ENCODE data around the gene CBLIF. TPM values are rescaled to one million over a fixed set of nuclear protein-coding genes. Genes with fewer than 3 reads are reported as not detected.

The CBLIF gene
- total and polyA plus RNA-seq, 8 donors = 0.05 to 2.1 (median 0.58) TPM; not detected in 4

- Histone ChIP-seq H3K36me3 (no peaks in the 10 kb centered on the region), H3K4me3 (no peak overlapping the region), H3K27ac (no peak overlapping the region), H3K4me1 (peaks cover 12 to 17% (median 12%) of the 10 kb centered on the region in 3 donors), H3K9me3 (no peaks in the 10 kb centered on the region), H3K27me3 (no peaks in the 10 kb centered on the region)
- TF ChIP-seq CTCF (IDR thresholded peaks at IDR 0.05) = no peak
- DNase-seq (no peak), FAIRE-seq (no peak), ATAC-seq (no peak)
- WGBS, 2 donors = 63 to 75% methylated on average over 1 of the region's 1 CpG
- intact Hi-C loops (cut with DNase I) = no loop called here
These were observed 34.3 kb upstream of the CBLIF start for GRCh38 chr11:59879567-59879966.

- H3K4me3 ChIP-seq = no peak within 1 kb of the TSS
- intact Hi-C loops (cut with DNase I) = no loop called here
- WGBS, 2 donors = 71 to 78% methylated on average over 5 of the region's 5 CpGs
- H3K9me3 ChIP-seq = no peaks in the 10 kb centered on the region
- FAIRE-seq (no peak), ATAC-seq (no peak), DNase-seq (no peak)
- no peak for TF ChIP-seq CTCF (IDR thresholded peaks at IDR 0.05)
- H3K27me3 ChIP-seq = no peaks in the 10 kb centered on the region
- H3K4me1 ChIP-seq = peaks cover 12 to 17% (median 12%) of the 10 kb centered on the region in 3 donors
- no peak within 1 kb of the TSS for H3K27ac ChIP-seq
- H3K36me3 ChIP-seq = no peaks in the 10 kb centered on the region
These were observed 33.3 kb upstream of the CBLIF start, which contains the start of gene OOSP3 for GRCh38 chr11:59878575-59878974. Gene OOSP3 (plus strand): TSS chr11:59878782. CDS start chr11:59878809, 27 bp downstream.

DNA sequence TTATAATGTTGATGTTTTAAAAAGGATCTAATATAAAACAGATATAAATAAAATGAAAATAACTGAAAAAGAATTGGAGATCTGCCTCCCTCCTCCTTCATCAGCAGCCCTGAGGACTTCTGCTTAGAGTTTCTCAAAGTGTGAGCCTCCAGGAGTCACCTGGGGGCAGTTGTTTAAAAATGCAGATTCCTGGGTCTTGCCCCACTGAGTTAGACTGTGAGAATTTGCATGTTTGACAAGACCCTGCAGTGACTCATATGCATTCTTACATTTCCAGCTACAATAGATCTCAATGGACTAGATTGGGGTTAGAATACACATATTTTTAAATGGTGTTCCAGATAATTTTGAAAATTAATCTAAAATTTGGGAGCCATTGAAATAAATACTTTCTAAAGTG, 32.5 kb upstream of the CBLIF start:
- Histone ChIP-seq H3K27ac (no peak overlapping the region), H3K4me1 (peaks cover 12 to 17% (median 12%) of the 10 kb centered on the region in 3 donors), H3K9me3 (no peaks in the 10 kb centered on the region), H3K36me3 (no peaks in the 10 kb centered on the region), H3K27me3 (no peaks in the 10 kb centered on the region), H3K4me3 (no peak overlapping the region)
- no peak for TF ChIP-seq CTCF (IDR thresholded peaks at IDR 0.05)
- no peak for FAIRE-seq
- ATAC-seq = no peak
- intact Hi-C loops (cut with DNase I) = no loop called here
- no peak for DNase-seq

- Histone ChIP-seq H3K4me3 (no peak overlapping the region), H3K4me1 (peaks cover 12 to 17% (median 12%) of the 10 kb centered on the region in 3 donors), H3K27me3 (no peaks in the 10 kb centered on the region), H3K36me3 (no peaks in the 10 kb centered on the region), H3K27ac (peak overlapping the region in 1 of 4 donors; percentile 30), H3K9me3 (no peaks in the 10 kb centered on the region)
- ATAC-seq = no peak
- no peak for DNase-seq
- FAIRE-seq = no peak
- TF ChIP-seq CTCF (IDR thresholded peaks at IDR 0.05) = no peak
- intact Hi-C loops (cut with DNase I) = no loop called here
These were observed 32.0 kb upstream of the CBLIF start for GRCh38 chr11:59877325-59877724.

DNA sequence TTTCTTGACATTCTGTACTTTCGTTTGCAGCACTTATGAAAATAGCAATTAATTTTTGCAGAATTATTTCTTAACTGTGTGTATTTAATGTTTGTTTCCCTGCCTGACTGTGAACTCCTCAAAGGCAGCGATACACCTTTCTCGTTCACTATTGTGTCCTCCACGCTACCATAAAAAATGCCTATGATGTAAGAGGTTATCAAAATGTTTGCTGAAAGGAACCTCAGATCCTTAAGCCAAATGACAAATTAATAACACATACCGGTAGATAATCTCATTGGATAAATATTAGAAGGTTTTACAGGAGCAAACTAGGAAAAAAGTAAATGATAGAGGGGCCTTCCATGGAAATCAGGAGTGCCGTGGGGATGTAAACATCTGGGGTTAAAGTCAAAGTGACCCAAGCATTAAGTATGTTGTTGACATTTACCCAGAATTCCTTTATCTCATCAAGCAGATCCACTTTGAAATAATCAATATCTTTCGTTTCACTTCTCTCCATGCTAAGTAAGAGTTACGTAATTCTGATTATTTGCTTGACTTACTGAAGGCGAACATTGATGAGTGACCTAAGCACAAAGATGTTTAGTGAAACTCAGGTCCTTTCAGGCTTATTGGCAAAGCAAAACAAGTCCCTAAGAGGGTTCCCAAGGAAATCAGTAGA, 30.7 kb upstream of the CBLIF start:
- Histone ChIP-seq H3K9me3 (no peaks in the 10 kb centered on the region), H3K36me3 (no peaks in the 10 kb centered on the region), H3K4me3 (no peak overlapping the region), H3K27me3 (no peaks in the 10 kb centered on the region), H3K27ac (peak overlapping the region in 1 of 4 donors; percentile 30), H3K4me1 (peaks cover 12 to 17% (median 12%) of the 10 kb centered on the region in 3 donors)
- ATAC-seq = peak; percentile 69 to 88 (median 77)
- intact Hi-C loops (cut with DNase I) = no loop called here
- WGBS, 2 donors = 9 to 11% methylated on average over 9 of the region's 9 CpGs
- FAIRE-seq = no peak
- peak in 1 of 6 donors; percentile 16 for DNase-seq
- no peak for TF ChIP-seq CTCF (IDR thresholded peaks at IDR 0.05)

All from pancreas (tissue), 10 donors.